Fibroblast of villous mesenchyme (primary cell): ENCODE data around the gene LILRB2. TPM values are rescaled to one million over a fixed set of nuclear protein-coding genes. Genes with fewer than 3 reads are reported as not detected.
"Not testable (repeated sequence)": the region's sequence is repeated elsewhere in the genome, so short reads cannot be mapped to it uniquely, and the experiment has no call there.

Experiments
- DNase-seq: peaks from one replicate; pipeline ENCODE4 v3.0.0-alpha.2; 2010; ENCODE audit warnings: low read depth
- H3K4me3 ChIP-seq: 2 replicates; pipeline ENCODE4 v1.5.1; 2011; ENCODE audit warnings: low read depth, mild to moderate bottlenecking, low read length
- CTCF ChIP-seq: IDR thresholded peaks from 2 replicates; pipeline ENCODE4 v1.5.1; 2012; ENCODE audit warnings: low read depth, mild to moderate bottlenecking, low read length; ENCODE audit not compliant: insufficient read depth
- total RNA-seq: library from RNA; depleted of rRNA; stranded (reverse); fragments of >200 nt; gene quantifications from 2 replicates; pipeline ENCODE4 v1.2.3, GENCODE V29; 2012

Gene LILRB2
- total RNA-seq, 1 donor, result not detected

- TF ChIP-seq CTCF, result no peak
- no peak overlapping the region for H3K4me3 ChIP-seq
- DNase-seq, result no peak
Measured at GRCh38 chr19:54275951-54276350, 5.0 kb downstream of the LILRB2 start.

- not testable (repeated sequence) for H3K4me3 ChIP-seq, DNase-seq
Measured at GRCh38 chr19:54274516-54274915, 6.4 kb downstream of the LILRB2 start.

- no peak for TF ChIP-seq CTCF
- H3K4me3 ChIP-seq, result no peak overlapping the region
- DNase-seq, result no peak
Measured at GRCh38 chr19:54273821-54274220, 7.1 kb downstream of the LILRB2 start.

GRCh38 chr19:54272181-54272580 is 8.7 kb downstream of the LILRB2 start:
- not testable (repeated sequence) for H3K4me3 ChIP-seq, DNase-seq

- DNase-seq, H3K4me3 ChIP-seq: not testable (repeated sequence)
Measured at GRCh38 chr19:54271587-54271986, 9.3 kb downstream of the LILRB2 start.

- H3K4me3 ChIP-seq, result no peak overlapping the region
- DNase-seq, result no peak
- no peak for TF ChIP-seq CTCF
Measured at GRCh38 chr19:54271106-54271505, 9.8 kb downstream of the LILRB2 start.

GRCh38 chr19:54268936-54269335 is 12.0 kb downstream of the LILRB2 start:
- no peak overlapping the region for H3K4me3 ChIP-seq
- no peak for DNase-seq
- TF ChIP-seq CTCF, result no peak

- H3K4me3 ChIP-seq, result no peak overlapping the region
- peak; percentile 73 for TF ChIP-seq CTCF
- peak; percentile 65 for DNase-seq
Measured at GRCh38 chr19:54266133-54266532, 14.8 kb downstream of the LILRB2 start.

- no peak for TF ChIP-seq CTCF
- H3K4me3 ChIP-seq, result no peak overlapping the region
- no peak for DNase-seq
Measured at GRCh38 chr19:54262470-54262869, 18.4 kb downstream of the LILRB2 start.
